NCI-H510A (cell line): ENCODE results near the gene PRDM16.

ENCODE experiments used
- DNase-seq: peaks from one replicate; lab custom pipeline; 2025; lab: John Stamatoyannopoulos, UW

Gene PRDM16

DNA sequence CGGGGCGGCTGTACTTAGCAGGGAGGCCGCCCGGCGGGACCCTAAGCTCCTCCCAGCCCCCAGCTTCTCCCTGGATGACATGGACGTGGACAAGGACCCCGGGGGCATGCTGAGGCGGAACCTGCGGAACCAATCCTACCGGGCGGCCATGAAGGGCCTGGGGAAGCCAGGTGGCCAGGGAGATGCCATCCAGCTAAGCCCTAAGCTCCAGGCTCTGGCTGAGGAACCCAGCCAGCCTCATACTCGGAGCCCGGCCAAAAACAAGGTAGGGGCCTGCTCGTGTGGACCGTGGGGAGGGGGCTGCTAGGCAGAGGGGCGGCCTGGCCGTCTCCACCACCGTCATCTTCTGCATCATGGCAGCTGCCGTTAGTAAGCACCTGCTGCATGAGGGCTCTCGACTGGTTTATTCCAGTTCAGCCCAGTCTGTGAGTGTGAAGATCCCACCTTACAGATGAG lies 394.4 kb downstream of the PRDM16 start:
- no peak for DNase-seq

DNA sequence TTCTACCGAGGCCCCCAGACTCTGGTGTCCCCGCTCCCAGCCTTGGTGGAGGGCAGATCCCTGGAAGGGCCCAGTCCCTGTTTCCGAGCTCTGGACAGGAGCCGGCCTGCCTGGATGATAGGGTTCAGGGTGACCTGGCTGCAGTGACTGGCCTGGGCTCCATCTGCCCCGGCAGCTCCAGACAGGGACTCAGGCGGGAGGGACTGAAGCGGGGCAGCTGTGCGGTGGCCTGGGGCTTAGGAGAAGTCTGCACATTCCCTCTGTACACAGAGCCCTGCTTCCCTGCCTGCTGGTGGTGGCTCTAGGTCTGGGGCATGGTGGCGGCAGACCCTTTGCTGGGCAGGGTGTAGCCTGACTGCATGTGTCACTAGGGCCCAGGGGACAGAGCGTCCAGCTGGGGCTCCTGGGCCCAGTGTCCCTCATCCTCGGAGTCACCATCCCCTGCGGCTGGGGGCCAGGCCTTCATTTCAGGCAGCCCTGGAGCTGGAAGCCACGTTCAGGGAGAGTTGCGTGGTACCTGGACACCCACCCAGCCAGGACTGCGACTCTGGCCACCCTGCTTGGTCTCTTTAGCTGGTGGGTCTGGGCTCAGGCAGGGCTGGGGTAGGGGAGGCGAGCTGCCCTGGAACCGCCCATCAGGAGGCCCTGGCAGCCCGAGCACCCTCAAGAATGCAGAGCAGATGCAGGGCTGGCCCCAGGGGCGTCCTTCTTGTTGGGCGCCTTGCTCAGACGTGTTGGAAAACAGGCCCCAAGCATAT lies 395.1 kb downstream of the PRDM16 start:
- DNase-seq, result no peak

DNA sequence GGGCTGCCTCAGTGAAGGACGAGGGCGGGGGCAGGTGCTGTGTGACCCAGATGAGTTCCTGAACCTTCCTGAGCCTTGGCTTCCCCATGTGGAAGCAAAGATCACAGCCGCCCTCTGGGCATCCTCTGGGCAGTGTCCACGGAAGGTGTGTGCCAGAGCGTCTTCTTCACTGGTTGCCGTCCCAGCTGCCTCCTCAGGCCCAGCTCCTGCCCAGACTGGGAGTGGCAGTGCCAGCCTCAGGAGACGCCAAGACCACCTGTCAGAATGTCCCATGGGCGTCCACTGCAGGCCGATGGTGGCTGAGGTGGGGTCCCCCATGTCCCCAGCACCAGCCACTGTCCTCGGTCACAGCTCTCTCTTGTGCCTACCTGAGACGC lies 395.6 kb downstream of the PRDM16 start:
- no peak for DNase-seq

DNA sequence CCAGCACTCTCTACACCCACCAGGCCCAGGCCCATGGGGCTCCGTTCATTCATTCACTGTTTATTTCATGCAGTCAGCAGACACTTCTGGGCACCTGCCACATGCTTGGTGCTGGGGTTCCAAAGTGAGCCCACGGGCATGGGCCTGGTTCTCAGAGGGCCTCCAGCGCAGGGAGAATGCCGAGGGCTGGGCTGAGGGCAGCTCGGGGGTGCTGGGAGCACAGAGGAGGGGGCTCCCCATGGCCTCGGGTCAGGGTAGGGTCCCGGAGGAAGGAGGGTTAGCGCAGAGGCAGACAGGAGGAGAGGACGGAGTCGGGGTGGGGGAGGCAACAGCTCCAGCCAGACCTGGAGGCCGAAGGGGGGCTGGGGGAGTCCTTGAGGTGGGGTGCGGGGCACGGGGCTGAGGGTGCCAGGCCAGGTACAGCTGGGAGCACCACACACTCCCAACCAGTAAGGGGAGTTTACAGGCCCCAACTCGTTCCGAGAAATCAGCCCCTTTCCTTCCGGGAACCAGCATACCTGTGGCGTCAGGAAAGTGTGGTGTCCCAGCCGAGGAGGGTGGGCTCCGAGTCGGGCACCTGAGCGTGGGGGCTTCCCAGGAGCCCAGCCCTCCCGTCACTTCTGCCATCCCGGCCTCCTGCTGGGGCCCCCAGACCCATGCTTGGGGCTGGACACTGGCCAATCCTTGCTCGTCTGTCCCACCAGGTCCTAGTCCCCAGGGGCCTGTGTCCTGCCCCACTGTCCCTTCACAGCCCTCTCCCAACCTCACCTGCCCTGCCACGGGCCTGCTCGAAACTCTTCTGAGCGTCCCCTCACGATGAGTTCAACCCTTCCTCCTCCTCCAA lies 396.3 kb downstream of the PRDM16 start:
- DNase-seq, result no peak

DNA sequence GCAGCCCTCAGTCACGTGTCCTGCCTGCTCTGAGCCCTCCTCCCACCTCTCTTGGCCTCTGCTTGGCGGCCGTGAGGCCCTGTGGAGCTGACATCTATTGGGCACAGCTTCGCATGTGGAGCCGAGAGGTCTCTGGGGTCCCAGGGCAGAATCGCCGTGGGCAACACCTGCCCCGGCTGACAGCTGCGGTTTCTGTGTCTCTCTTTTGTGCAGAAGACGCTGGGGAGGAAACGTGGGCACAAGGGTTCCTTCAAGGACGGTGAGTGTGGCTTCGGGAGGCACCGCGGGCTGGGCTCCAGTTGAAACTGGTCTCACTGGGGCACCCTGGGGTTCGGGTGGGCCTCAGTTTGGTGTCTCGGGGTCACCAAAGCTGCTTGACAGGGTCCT lies 396.9 kb downstream of the PRDM16 start:
- DNase-seq, result no peak

DNA sequence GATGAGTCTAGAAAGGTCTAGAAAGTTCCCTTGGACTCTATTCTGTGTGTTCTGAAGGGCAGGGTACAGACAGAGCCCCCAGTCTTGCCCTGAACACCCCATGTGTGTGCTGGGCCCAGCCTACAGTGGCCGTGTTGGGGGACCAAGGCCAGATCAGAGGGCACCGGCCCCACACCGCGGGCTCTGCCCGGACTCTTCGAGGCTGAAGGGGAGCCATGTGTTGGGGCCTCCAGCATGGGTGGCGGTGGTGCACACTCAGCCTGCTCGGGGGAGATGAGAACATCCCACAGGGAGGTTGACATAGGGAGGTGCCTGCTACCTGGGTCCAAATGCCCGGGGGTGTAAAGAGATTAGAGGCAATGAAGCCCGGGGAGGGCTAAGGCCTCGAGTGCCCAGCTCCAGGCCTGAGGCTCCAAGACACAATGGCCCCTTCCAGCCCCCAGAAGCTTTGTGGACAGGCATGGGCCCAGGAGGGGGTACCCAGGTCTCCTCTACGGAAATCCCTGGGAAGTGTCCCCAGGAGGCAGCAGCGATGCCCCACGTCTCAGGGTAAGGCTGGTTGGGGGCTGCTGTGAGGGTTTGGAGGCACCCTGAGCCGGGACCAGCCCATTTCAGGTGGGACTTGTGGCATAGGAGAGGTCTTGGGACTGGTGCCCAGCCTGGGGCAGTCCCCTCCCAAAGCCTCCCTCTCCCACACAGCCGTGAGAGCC lies 397.5 kb downstream of the PRDM16 start:
- no peak for DNase-seq

DNA sequence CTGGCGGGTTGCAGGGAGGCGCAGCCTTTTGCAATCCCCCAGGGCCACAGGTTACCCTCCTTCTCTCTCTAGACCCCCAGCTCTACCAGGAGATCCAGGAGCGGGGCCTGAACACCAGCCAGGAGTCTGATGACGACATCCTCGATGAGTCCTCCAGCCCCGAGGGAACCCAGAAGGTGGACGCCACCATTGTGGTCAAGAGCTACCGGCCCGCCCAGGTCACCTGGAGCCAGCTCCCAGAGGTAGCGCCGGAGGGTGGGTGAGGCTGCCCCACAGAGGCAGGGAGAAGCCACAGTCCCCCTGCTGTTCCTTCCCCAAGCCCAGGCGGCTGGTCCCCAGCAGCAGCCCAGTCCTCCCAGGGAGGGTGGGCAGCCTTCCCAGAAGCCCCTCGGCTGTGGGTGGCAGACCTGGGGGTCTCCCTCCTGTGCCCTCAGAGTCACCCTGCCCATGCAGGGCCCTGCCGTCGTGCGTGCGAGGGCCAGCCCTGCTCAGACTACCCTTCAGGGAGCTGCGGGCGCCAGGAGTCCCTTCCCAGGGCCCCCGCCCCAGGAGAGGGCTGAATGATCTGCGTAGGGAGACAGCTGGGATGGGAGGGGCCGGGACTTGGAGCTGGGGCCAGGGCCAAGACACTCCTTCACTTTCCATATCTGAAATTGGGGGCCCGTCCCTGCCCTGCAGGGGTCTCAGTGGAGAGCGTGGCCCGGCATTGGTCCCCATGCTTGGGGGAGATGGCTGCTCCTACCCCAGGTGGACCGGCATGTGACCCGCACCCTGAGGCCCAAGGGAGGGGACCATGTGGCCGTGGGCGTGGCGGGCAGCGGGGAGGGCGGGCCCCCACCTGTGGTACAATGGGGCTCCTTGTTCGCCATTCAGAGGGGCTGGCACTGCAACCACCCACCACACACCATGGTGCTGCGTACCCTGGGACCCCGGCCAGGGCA lies 398.4 kb downstream of the PRDM16 start:
- DNase-seq, result no peak

DNA sequence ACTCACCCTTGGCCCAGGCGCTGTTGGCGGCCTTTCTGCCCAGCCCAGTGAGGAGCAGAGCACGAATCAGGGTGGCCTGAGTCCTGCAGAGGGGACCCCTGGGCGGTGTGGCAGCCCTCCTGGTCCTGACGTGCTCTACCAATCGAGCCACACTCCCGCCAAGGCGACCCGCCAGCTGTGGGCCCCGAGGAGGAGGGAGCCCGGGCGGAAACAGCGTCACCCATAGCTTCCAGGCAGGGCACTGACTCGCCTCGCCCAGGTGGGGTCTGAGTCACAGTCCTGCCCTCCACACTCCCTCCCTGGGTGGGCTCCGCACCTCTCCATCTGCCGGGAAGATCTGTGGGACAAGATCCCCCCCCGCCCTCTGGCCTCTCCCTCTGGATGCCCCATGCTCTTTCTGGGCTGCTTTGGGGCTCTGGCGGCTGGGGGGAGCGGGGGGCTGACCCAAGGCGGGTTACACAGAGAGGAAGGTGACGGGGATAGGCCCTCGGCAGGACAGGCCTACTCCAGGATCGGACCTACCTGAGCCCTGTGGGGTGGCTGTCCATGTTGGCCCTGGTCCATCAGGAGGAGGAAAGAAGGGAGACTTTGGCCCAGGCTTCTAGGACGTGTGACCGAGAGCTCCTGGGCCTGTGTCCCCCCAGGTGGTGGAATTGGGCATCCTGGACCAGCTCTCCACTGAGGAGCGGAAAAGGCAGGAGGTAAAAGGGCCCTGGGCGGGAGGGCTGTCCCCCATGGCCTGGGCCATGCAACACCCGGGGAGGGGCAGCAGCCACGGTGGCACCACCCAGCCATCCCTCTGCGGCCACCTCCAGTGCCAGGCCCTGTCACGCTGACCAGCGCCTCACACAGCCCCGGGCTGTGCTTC lies 399.5 kb downstream of the PRDM16 start:
- no peak for DNase-seq

DNA sequence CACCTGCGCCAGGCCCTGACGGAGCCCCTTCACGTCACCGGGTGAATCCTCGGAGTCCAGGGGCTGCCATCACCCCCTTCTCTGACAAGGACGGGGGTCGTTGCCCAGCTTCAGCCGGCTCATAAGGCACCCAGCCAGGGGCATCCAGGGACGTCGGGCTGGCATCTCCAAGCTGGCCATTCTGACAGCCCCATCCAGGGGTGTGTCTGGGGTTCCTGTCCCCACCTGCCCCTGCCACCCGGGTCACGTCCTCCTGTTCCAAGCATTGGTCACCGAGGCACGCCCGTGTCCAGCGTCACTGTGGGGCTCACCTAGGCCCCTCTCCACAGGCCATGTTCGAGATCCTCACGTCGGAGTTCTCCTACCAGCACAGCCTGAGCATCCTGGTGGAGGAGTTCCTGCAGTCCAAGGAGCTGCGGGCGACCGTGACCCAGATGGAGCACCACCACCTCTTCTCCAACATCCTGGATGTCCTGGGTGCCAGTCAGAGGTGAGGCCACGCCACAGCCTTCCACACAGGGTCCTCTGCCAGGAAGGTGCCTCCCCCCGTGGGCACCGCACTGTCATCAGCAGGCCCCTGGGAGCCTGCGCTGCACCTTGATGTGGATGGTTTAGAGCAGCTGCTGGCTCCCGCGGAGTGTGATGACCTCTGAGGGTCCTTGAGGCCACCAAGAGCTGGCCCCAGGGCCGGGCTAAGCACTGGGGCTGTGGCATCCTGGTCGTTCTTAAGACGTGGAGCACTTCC lies 400.3 kb downstream of the PRDM16 start:
- DNase-seq, result no peak

DNA sequence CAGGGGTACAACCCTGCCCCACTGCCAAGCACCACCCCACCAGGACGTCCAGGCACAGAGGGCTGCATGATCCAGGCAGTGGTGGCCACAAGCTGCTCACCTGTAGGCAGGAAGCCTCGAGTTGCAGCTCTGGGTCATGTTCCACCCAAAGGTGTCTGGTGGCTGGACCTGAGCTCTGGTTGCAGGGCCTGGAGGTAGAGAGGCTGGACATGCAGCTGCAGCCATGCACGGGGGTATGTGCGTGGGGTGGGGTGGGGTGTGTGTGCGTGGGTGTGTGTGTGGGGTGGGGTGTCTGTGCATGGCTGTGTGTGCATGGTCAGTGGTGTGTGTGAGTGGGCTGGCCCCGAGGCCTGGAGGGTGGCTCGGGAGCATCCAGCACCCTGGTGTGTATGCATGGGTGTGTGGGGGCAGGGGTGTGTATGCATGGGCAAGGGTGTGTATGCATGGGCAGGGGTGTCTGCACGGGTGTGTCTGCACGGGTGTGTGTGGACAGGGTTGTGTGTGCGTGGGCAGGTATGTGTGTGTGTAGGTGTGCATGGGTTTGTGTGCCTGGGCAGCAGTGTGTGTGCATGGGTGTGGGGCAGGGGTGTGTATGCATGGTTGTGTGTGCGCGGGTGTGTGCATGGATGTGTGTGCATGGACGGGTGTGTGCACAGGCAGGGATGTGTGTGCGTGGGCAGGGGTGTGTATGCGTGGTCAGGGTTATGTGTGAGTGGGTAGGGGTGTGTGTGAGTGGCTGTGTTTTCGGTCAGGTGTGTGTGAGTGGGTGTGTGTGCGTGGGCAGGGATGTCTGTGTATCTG lies 401.0 kb downstream of the PRDM16 start:
- DNase-seq, result no peak

DNA sequence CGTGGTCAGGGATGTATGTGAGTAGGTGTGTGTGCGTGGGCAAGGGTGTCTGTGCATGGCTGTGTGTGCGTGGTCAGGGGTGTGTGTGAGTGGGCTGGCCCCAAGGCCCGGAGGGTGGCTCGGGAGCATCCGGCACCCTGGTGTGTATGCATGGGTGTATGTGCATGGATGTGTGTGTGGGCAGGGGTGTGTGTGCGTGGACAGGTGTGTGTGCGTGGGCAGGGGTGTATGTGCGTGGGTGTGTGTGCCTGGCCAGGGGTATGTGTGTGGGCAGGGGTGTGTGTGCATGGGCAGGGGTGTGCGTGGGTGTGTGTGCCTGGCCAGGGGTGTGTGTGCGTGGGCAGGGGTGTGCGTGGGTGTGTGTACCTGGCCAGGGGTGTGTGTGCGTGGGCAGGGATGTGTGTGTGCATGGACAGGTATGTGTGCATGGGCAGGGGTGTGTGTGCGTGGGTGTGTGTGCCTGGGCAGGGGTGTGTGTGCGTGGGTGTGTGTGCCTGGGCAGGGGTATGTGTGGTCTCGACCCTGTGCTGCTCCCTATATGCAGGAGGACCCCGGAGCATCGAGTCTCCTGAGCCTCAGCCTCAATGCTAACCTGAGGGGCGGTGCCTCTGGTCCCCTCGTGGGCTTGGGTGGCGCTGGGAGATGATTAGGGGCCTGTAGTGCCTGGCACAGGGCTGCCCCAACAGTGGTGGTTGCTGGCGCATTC lies 401.8 kb downstream of the PRDM16 start:
- DNase-seq, result no peak

DNA sequence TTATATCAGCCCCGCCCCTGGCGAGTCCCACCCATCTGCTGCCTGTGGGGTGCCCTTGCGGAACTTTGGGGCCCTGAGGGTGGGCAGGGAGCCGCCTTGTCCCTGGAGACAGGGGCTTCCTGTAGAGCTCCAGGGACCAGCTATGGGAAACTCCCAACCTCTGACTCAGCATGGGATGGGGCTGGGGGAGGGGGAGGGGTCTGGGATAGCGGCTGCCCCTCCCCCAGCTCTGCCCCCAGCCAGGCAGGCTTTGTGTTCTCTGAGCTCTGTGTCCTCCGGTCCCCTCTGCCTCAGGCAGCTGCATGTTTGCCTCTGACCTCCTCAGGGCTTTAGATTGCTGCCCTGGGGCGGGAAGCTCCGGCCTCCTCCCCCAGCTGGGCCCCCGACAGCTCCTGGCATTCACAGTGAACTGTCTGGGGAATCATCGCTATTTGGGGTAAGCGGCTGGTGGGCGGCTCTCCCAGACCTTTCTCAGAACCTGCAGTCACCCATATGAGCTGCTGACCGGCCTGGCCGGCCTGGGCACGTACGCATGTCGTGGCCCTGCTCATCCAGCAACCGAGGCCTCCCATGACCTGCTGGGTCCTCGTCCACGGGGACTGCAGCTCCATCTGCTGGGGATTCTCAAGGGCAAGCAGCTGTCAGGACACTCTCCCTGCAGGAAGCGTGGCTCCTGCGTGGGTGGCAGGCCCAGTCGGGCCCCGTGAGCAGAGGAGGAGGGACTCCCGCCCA lies 402.5 kb downstream of the PRDM16 start:
- DNase-seq, result no peak

DNA sequence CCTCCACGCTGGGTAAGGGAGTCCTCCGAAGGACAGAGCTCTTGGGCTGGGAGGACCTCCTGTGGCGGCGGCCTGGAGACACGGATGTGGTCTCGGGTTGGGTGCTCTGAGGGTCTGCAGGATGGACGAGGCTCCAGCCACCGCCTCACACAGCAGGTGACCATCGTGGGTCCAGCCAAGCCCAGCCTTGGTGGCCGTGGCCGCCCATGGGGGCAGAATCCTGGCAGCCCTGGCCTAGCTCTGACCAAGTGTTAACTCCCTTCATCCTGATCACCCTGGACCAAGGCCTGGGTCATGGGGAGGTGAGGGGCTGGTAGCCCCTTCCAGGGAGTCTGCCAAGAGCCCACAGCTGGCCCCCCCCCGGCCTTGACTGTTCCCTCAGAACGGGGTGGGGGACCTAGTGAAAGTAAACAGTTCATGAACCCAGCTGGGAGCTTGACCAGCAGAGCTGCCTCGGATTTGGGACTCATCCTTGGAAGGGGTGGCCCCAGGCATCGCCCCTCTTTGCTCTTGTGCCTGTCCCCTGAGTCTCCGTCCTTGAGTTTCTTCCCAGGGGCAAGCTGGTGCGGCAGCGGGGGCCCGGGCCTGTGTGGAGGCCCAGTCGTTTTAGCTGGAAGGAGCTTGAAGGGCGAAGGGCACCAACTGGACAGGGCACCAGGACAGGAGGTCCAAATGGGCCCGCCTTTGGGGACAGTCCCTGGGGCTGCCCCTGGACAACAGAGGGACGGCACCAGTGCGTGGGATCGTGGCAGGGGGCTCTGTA lies 403.3 kb downstream of the PRDM16 start:
- no peak for DNase-seq

DNA sequence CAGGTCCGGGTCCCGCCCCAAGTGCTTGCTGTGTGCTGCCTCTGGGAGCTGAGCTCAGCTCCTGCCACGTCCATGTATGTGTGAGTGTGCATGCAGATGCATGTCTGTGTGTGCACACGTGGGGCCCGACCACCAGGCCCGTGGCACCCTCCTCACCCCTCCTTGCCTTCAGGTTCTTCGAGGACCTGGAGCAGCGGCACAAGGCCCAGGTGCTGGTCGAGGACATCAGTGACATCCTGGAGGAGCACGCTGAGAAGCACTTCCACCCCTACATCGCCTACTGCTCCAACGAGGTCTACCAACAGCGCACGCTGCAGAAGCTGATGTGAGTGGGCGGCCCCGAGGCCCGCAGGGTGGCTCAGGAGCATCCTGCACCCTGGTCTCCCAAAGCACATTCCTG lies 403.9 kb downstream of the PRDM16 start:
- DNase-seq, result no peak

DNA sequence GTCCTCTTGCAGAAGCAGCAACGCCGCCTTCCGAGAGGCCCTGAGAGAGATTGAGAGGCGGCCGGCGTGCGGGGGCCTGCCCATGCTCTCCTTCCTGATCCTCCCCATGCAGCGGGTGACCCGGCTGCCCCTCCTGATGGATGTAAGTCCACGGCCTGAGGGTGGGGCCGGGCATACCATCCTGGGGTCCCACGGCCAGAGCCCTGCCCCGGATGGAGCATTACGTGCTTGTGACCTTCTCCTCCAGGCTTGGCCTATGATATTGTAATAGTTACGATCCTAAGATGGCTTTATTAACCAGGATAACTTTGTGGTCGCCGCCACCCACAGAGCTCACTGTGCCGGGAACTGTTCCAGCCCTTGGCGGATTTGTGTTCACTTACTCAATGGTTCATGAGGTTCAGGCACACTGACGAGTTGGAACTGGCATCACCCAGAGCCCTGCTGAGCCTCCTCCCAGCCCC lies 404.4 kb downstream of the PRDM16 start:
- no peak for DNase-seq

DNA sequence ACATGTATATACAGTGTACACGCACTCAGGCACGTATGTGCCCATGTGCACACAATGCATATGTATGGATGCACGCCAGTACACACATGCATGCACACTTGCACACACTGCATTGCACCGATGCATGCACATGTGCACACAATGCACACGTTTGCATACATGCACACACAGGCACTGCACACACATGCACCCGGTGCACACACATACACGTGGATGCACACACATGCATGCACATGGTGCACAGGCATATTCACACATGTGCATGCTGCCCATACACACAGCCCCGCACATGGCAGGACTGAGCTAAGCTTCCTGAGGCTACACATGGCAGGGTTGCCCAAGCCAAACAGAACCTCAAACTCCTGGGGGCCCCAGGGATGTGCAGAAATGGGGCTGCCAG lies 405.0 kb downstream of the PRDM16 start:
- DNase-seq, result no peak

DNA sequence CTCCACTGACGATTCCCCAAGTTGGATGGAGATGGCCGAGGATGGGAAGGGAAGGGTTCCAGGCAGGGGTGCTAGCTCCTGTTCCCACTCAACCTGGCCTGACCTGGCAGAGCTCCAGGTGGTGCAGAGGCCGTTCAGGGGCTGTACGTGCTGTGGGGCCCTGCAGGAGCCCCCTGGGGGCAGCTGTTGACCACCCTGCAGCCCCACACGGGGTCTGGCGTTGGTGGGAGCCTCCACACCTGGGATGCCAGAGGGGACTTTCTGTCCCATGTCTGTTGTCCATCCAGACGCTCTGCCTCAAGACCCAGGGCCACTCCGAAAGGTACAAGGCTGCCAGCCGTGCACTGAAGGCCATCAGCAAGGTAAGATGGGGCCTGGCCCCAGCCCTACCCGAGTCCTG lies 405.4 kb downstream of the PRDM16 start:
- no peak for DNase-seq
